ENCODE results near the gene FRMD8. TPM values are rescaled to one million over a fixed set of nuclear protein-coding genes. Genes with fewer than 3 reads are reported as not detected.
A peak's percentile ranks its signal among the peaks of the same experiment; 100 is the strongest.

The FRMD8 gene
- total RNA-seq, 1 donor from 2014 or later: 70.6 TPM

DNA sequence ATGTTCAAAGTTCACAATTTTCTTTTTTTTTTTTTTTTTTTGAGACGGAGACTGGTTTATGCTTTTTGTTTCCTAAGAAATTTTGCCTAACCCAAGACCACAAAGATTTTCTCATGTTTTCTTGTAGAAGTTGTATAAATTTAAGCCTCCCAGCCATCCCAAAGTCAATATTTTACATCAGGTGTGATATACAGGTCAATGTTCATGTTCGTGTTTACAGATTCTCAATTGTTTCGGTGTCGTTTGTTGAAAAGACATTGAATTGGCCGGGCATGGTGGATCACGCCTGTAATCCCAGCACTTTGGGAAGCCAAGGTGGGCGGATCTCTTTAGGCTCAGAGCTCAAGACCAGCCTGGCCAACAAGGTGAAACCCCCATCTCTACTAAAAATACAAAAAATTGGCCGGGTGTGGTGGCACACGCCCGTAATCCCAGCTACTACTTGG lies 15.4 kb downstream of the FRMD8 start:
- POLR2A ChIA-PET: interaction anchor here (0.7 to 14.0 kb wide), 6 partner anchors 14 to 600 kb away, joined by 3 to 328 read pairs (median 37); partner anchors contain the start of genes BANF1, EIF1AD, FRMD8 and MALAT1
- Mint-ChIP-seq H3K4me1 (peaks cover 31% of the 10 kb centered on the region), H3K4me3 (no peak overlapping the region), H3K9me3 (no peaks in the 10 kb centered on the region), H3K27me3 (no peaks in the 10 kb centered on the region), H3K27ac (no peak overlapping the region), H3K36me3 (ENCODE audit: low read depth) (peaks cover 64% of the 10 kb centered on the region)
- DNase-seq (no peak), ATAC-seq (ENCODE audit: low read depth) (no peak)
- CTCF ChIA-PET: interaction anchor here (0.6 to 1.7 kb wide), 3 partner anchors 14 to 144 kb away, joined by 3 to 5 read pairs (median 3); no protein-coding TSS in a partner anchor
- TF ChIP-seq, protein P1, sequence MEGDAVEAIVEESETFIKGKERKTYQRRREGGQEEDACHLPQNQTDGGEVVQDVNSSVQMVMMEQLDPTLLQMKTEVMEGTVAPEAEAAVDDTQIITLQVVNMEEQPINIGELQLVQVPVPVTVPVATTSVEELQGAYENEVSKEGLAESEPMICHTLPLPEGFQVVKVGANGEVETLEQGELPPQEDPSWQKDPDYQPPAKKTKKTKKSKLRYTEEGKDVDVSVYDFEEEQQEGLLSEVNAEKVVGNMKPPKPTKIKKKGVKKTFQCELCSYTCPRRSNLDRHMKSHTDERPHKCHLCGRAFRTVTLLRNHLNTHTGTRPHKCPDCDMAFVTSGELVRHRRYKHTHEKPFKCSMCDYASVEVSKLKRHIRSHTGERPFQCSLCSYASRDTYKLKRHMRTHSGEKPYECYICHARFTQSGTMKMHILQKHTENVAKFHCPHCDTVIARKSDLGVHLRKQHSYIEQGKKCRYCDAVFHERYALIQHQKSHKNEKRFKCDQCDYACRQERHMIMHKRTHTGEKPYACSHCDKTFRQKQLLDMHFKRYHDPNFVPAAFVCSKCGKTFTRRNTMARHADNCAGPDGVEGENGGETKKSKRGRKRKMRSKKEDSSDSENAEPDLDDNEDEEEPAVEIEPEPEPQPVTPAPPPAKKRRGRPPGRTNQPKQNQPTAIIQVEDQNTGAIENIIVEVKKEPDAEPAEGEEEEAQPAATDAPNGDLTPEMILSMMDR (IDR thresholded peaks at IDR 0.05): no peak
- intact Hi-C loops (cut with micrococcal nuclease): loop anchor here (2.0 kb wide), 1 partner anchor 15 kb away; no protein-coding TSS in a partner anchor

GRCh38 chr11:65402790-65403189 lies 16.4 kb downstream of the FRMD8 start:
- peak overlapping the region; percentile 96 for H3K27ac Mint-ChIP-seq
- H3K27me3 Mint-ChIP-seq: no peaks in the 10 kb centered on the region
- H3K9me3 Mint-ChIP-seq: no peaks in the 10 kb centered on the region
- peaks cover 40% of the 10 kb centered on the region for H3K4me1 Mint-ChIP-seq
- H3K36me3 Mint-ChIP-seq (ENCODE audit: low read depth): peaks cover 58% of the 10 kb centered on the region
- TF ChIP-seq, protein P1 (IDR thresholded peaks at IDR 0.05): no peak
- DNase-seq (no peak), ATAC-seq (ENCODE audit: low read depth) (no peak)
- POLR2A ChIA-PET: interaction anchor here (0.6 to 14.0 kb wide), 13 partner anchors 10 to 599 kb away, joined by 3 to 328 read pairs (median 5); partner anchors contain the start of genes BANF1, EIF1AD, FRMD8 and MALAT1
- CTCF ChIA-PET: interaction anchor here (0.7 to 1.7 kb wide), 3 partner anchors 13 to 143 kb away, joined by 3 to 6 read pairs (median 5); no protein-coding TSS in a partner anchor
- intact Hi-C loops (cut with micrococcal nuclease): loop anchor here (1.0 to 2.0 kb wide), 3 partner anchors 14 to 20 kb away; partner anchors contain the start of genes FRMD8 and SLC25A45
- H3K4me3 Mint-ChIP-seq: no peak overlapping the region

- Mint-ChIP-seq H3K36me3 (ENCODE audit: low read depth) (peaks cover 51% of the 10 kb centered on the region), H3K9me3 (no peaks in the 10 kb centered on the region), H3K27me3 (no peaks in the 10 kb centered on the region), H3K4me1 (peaks cover 49% of the 10 kb centered on the region), H3K27ac (peak overlapping the region; percentile 96), H3K4me3 (peak overlapping the region; percentile 75)
- DNase-seq: peak; percentile 46
- CTCF ChIA-PET: interaction anchor here (1.2 to 1.7 kb wide), 2 partner anchors 12 to 15 kb away, joined by 5 to 6 read pairs; no protein-coding TSS in a partner anchor
- POLR2A ChIA-PET: interaction anchor here (0.7 to 14.0 kb wide), 16 partner anchors 9 to 100 kb away, joined by 3 to 328 read pairs (median 4); partner anchors contain the start of genes FRMD8, MALAT1 and NEAT1
- intact Hi-C loops (cut with micrococcal nuclease): loop anchor here (1.0 to 2.0 kb wide), 3 partner anchors 13 to 21 kb away; partner anchors contain the start of genes FRMD8 and SLC25A45
- TF ChIP-seq, protein P1 (IDR thresholded peaks at IDR 0.05): no peak
- ATAC-seq (ENCODE audit: low read depth): peak; percentile 73
Observed at GRCh38 chr11:65403607-65404121, 17.2 kb downstream of the FRMD8 start.

DNA sequence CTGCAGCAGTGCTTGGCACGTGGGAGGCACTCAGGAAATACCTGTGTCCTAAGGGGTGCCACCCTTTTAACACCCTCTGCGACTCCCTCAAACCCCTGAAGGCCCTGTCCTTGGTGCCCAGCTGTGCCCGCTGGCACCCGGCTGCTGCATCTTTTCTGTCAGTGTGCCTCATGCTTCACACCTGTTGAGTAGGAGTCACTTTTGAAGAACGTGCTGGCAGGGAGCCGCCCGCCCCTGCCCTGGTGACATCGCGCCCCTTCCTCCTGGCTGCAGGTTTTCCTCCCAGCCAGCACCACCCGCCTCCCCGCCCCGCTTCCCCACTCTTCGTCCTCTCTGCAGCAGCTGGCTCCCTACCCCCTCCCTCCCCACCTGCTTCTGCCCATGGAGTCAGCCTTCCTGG lies 17.8 kb downstream of the FRMD8 start:
- CTCF ChIA-PET: no interaction called here
- no peak for DNase-seq
- Mint-ChIP-seq H3K9me3 (no peaks in the 10 kb centered on the region), H3K4me1 (peaks cover 54% of the 10 kb centered on the region), H3K27ac (peak overlapping the region; percentile 96), H3K4me3 (peak overlapping the region; percentile 28), H3K36me3 (ENCODE audit: low read depth) (peaks cover 53% of the 10 kb centered on the region), H3K27me3 (no peaks in the 10 kb centered on the region)
- intact Hi-C loops (cut with micrococcal nuclease): no loop called here
- ATAC-seq (ENCODE audit: low read depth): no peak
- POLR2A ChIA-PET: interaction anchor here (0.6 to 14.0 kb wide), 12 partner anchors 13 to 100 kb away, joined by 3 to 328 read pairs (median 7); partner anchors contain the start of genes FRMD8, MALAT1 and NEAT1
- TF ChIP-seq, protein P1 (IDR thresholded peaks at IDR 0.05): no peak
